HG02981 (cell line): Measurements from ENCODE around the gene STX7.
A peak's percentile ranks its signal among the peaks of the same experiment; 100 is the strongest.

Source experiments
- ATAC-seq: cut with Tn5 transposase; IDR thresholded peaks from one replicate; pipeline ENCODE4 v1.9.1; 2021; ENCODE audit warnings: mild to moderate bottlenecking, moderate library complexity; ENCODE audit not compliant: unreplicated experiment

Gene STX7

GRCh38 chr6:132478266-132478665, 34.6 kb downstream of the STX7 start:
- ATAC-seq = no peak

GRCh38 chr6:132476688-132477087, 36.2 kb downstream of the STX7 start:
- ATAC-seq = no peak

DNA sequence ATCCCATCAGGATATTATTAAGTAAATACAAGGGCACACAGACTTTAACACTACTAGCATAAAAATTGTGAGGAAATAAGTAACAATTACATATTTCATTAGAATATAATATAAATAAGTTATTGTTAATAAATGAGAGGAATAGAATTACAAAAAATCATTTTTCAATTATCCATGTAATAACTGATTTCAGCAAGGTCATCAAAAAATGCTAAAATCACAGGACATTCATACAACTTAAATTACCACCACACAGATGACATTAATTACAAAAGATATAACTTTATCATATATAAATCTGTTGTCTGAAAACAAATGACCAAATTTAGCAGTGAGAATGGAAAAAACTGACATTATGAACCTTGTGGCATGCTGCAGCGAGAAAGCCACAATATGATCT, 37.0 kb downstream of the STX7 start:
- no peak for ATAC-seq

- ATAC-seq = no peak
Observed at GRCh38 chr6:132471787-132472186, 41.1 kb downstream of the STX7 start.

DNA sequence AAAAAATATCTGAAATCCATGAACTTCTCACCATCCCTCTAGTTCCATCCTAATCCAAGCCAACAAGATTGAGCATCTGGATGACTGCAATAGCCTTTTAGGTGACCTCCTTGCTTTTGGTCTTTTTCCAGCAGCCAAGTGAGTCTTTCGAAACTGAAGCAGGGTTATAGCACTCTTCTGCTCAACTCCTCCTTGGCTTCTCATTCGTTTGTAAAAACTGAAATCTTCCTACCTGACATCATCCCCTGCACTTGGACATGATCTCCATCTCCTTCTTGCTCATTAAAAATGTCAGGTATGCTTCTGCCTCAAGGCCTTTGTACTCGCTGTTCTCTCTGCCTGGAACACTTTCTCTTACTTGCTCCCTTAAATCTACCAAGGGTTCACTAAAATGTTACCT, 46.0 kb downstream of the STX7 start:
- no peak for ATAC-seq

DNA sequence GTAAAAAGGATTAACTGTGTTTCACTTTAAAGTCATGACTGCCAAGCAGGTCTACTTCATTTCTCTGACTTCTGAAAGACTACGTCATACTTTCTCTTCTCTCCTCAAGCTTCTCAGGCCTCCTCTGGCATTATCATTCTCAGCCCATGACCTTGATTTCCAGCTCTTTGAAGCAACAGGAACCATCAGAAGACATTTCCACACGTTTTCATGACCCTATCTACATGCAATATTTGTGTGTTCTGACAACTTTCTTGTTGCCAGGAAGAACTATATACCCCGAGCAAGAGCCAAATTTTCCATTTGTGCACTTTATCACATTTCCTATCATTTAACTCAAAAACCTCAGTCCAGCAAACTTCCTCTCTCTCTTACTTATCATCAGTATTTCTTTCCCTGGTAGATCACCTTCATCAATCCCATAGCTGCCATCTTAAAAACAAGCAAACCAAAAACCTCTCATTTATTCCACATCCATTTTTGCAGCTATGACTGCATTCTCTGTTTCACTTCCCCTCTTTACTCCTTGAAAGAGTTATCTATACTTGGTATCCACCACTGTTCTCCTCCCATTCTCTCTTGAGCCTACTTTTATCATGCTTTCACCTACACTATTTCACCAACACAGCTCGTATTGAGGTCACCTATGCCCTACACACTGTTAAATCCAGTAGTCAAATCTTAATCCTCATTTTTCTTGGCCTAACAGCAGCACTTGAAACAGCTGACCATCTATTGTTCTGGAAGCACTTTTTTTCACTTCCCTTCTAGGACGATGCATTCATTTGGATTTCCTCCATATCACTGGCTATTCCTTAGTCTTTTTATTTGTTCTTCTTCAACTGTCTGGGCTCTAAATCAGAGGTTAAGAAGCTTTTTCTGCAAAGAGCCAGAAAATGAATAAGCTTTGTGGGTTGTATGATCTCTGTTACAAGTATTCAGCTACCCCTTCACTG, 47.1 kb downstream of the STX7 start:
- ATAC-seq = peak; percentile 84

DNA sequence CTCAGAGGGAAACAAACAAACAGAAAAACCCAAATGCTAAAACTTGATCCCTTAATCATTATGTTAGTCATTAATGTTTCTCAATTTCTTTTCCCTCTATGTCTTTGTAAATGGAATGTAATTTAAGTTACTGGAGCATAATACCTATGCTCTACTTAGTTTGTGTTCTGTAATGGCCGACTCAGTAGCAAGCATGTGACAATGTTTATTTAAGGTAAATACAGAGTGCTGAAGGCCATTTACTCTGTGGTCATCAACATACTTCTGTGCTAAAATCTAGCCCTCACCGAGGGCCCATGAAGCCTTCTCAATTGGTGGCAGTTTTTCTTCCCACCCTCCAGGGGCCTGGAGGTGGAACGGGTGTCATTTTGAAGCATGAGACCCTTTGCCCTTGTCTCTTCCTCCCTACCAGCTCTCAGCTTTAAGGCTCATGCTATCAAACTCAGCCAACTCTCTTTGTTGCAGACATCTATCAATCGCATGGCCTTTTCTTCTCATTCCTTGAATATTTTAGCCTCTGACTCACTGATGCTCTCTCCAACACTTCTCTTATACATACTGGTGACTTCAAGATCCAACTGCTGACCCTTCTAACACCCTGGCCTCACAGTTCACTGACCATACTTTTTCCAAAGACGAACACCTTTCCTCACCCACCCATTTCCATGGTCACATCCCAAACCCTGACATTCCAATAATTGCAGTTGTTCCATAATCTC, 48.2 kb downstream of the STX7 start:
- no peak for ATAC-seq

GRCh38 chr6:132461958-132462357, 51.0 kb downstream of the STX7 start:
- no peak for ATAC-seq

DNA sequence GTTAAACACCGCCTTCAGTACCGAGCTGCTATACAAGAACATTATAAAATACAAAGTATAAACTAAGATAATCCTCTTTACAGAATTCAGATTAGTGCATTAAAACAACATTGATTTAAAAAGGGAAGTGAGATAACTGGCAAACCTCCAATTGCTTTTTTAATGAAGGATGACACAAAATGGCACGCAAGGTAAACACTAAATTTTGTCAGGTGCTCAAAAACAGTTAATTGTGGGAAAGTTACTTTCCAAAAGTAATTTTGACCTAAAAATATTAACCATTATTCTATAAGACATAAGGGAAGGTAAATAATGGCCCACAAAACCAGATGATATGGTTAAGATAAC, 53.3 kb downstream of the STX7 start:
- ATAC-seq = no peak

DNA sequence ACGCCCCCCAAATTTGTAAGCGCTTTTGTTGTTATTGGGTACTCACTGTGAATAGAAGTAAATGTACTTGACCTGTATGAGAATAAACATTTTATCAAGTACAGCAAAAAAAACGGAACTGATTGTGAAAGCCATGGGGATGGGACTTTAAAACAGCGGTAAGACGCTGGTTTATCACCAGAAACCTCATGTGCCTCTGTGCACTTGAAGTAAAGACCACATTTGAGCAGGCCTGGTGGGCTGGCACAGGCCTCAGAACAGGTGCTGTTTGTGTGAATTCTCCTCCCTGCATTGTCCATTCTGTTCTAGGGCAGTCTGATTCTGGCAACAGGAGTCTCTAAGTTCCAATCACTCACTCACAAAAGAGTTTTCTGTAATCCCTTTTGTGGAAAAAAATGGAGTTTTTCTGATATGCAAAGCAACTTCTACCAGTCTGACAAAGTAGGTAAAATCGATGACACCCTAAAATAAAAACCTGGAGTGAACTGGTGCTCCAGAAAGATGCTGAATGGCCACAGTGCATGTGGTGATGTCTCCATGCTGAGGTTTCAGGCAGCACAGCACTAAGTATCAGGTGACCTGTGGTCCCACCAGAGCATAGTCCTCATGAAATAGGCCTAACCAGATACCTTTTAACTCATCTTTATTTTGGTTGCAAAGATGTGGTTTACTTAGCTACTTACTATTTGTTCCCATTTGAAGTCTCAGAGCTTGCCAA, 53.9 kb downstream of the STX7 start:
- ATAC-seq = no peak

DNA sequence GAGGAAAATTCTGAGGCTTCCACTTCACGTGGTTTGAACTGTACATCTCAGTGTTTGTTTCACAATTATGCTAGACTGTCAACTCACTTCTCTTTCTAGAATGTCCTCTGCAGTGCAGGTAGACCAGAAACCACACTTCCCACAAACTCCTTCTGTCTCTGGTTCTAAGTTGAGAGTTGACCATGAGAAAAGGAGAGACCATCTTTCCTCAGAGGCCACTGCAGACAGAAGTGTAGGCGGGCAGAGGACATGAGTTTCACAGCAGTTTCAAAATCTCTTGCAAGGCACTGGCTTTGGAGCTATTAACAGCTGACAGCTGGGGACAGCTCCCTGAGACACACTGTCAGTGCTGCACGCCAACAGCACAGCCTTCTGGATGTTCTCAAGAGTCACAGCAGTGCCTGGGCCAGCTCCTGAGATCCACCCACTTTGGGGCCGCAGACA, 56.2 kb downstream of the STX7 start:
- peak; percentile 91 for ATAC-seq

- no peak for ATAC-seq
Observed at GRCh38 chr6:132446855-132447241, 66.1 kb downstream of the STX7 start.

DNA sequence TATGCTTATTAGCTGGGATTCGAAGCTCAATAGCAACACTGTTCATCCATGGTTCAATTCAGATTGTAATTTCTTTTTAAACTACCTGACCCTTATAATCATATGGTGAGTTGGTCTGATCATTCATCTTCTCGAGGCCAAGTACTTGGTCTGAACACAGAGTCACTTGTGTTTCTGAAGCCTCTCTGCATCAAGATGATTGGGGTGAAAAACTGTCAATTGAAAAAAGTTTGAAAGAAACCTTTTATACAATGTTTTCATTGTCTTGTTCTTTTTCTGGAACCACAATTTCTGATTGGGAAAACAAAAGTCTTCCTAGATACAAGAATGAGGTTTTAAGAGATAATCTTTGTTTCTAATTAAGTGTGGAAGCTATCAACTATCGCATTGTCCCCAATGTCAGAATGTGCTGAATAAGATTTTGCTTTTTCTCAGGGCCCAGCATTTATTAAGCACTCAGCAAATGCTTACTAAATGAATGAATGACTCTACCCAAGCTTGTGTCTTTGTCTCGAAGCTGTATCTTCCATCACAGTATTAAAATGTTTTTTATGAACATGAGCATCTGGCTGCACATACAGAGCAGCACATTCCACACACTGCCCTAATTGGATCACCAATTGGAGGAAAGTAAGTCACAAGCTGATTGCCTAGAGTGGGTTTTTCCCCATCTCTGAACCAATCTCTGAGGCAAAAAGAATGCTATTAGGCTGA, 66.6 kb downstream of the STX7 start:
- no peak for ATAC-seq

GRCh38 chr6:132445201-132445951, 67.5 kb downstream of the STX7 start:
- ATAC-seq = no peak

GRCh38 chr6:132443206-132443605, 69.7 kb downstream of the STX7 start:
- no peak for ATAC-seq

DNA sequence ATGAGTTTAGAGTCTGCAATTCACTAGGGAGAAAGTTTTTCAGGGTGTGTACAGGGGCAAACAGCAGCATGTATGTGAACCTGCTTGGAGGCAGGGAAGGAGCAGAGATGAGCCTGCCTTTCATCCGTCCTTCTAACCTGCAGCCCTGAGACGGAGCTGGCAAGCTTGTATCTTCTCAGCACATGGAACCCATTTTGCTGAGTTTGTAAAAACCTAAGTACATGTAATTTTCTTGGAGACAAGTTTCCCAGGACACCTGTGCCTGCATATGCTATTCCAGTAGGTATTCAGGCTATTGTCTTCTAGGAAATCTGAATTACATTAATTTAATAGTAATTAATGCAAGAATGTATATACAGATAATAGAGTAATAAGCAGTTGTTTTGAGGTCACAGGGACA, 82.8 kb downstream of the STX7 start:
- no peak for ATAC-seq

- no peak for ATAC-seq
Observed at GRCh38 chr6:132425176-132425575, 87.7 kb downstream of the STX7 start.

- no peak for ATAC-seq
Observed at GRCh38 chr6:132423839-132424238, 89.1 kb downstream of the STX7 start.

GRCh38 chr6:132418235-132418965, 94.5 kb downstream of the STX7 start:
- ATAC-seq = no peak

- ATAC-seq = no peak
Observed at GRCh38 chr6:132414761-132415160, 98.2 kb downstream of the STX7 start.
